EH (cell line): ENCODE measurements around the gene IFT88.

Source experiments
- DNase-seq: peaks from one replicate; pipeline ENCODE4 v3.0.0-alpha.2; 2015; ENCODE audit warnings: low read depth

Gene IFT88, protein sequence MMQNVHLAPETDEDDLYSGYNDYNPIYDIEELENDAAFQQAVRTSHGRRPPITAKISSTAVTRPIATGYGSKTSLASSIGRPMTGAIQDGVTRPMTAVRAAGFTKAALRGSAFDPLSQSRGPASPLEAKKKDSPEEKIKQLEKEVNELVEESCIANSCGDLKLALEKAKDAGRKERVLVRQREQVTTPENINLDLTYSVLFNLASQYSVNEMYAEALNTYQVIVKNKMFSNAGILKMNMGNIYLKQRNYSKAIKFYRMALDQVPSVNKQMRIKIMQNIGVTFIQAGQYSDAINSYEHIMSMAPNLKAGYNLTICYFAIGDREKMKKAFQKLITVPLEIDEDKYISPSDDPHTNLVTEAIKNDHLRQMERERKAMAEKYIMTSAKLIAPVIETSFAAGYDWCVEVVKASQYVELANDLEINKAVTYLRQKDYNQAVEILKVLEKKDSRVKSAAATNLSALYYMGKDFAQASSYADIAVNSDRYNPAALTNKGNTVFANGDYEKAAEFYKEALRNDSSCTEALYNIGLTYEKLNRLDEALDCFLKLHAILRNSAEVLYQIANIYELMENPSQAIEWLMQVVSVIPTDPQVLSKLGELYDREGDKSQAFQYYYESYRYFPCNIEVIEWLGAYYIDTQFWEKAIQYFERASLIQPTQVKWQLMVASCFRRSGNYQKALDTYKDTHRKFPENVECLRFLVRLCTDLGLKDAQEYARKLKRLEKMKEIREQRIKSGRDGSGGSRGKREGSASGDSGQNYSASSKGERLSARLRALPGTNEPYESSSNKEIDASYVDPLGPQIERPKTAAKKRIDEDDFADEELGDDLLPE

DNA sequence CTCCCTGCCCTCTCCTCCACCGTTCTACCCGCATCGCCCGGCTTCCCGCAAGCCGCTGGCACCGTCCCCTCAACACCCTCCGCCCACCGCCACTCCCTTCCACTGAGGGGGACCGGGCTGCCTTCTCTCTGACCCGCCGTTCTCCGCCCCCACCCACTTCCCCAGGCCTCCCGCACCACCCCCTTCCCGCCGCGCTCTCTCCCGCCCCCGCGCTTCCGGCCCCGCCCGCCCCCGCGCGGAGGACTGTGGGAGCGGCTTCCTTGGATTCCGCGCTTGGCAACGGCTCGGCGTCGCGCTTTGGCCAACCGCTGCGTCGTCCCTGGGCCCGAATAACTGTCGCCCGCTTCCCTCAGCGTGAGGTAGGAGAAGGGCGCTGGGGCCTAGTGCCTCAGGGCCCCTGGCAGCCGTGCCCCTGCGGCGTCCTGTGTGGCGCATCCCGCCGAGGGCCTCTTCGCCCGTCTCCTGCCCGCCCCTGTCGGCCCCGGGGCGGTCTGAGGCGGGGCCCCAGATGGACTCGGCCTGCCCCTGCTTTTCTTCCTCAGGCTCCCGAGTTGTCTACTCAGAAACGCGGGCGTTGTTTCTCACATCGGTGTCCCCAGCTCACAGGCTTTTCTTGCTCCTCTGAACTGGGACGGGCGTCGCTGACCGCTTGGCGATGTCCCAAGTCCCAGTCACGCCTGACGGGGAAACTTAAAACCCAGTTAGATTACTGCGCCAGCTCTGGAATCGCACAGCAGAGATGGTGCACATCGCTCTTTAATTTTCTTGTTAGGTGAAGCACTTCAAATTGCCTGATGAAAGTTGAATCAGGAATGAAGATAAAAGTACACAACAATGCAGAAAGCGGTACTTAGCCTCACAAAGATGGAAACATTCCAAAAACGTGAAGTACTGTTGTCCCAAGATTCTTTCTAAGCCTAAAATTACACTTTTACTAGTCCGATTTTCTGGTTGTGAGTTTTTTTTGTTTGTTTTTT is at the start of gene IFT88:
Gene IFT88 (plus strand): TSS at position 260 of the 977 bp plus-strand sequence. CDS start 7,229 bp downstream, outside the sequence.
- DNase-seq, result peak; percentile 93

DNA sequence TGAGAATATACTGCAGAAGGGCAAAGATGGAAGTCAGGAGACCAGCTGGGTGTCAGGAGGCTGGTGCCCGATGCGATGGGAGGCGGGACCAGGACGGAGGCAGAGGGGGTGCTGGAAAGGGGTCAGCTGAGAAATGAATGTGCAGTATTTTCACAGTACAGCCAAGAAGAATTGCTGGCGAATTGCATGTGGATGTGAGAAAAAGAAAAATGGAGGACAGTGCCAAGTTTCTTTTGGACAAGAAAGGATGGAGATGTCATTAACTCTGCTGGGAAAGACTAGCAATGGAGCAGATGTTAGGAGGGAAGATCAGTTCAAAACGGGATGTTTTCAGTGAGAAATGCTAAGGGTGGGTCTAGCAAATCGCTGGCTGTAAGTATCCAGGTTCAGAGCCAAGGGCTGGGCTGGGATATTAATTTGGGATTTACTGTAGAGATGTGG is 48.3 kb upstream of the IFT88 start:
- no peak for DNase-seq

DNA sequence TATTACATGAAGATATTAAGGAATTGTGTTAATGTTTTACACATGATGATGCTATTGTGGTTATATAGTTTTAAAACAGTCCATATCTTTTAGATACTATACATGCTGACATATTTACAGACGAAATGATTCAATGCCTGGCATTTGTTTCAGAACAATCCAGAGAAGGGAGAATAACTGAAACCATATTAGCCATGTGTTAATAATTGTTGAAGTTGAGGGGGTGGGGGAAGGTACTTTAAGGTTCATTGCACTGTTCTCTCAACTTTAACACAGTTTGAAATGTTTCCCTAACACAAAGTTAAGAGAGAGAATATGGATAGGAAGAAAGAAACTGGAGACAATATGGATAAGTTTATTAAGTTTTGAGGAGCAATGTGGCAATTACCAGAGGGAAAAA is 47.1 kb upstream of the IFT88 start:
- no peak for DNase-seq

DNA sequence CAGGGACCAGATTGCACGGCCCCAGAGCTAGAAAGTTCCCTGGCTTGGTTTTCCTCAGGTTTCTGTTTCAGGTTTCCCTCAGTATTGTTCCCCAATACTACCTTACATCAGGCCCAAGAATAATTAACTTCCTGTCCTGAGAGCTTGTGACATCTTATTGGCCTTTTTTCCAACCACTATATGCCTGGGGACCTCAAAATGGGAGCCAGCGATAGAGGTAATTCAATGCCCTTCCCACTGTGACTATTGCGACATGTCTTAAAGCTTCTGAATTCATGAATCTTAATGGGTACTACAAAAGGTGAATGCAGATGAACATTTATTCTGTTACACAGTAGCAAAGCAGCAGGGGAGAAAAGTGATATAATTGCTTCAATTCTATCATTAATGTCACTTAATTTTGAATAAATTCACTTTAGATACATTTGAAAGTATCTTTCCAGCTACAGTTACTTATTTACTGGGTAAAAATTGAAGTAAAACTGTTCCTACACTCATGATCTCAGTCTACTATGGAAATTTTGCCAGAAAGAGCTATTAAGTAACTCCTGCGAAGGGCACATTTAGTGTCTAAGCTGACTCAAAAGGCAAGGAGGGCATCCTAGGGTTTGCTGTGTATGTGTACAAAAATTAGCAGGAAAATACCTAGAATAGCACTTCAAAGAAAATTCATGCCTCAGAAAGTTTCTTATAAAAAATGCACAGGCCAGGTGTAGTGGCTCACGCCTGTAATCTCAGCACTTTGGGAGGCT is 45.4 kb upstream of the IFT88 start:
- no peak for DNase-seq

DNA sequence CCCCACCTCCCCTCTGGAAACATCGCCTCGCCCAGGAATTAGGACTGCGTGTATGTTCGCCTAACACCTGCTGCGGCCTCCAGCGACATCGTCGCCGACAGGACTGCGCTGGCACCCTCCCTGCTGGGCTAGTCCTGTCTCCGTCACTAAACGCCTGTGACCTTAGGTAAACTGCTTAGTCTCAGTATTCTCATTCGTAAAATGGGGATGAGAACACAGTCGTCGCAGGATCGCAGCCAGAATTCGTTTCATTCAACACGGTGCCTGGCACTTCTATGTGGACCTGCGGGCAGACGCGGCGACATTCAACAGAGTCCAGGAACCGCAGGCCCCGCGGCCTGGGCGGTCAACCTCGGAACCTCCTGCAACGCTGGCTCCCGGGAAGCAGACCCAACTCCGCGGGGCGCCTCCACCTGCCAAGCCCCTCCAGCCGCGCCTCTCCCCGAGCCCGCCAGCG is 41.8 kb upstream of the IFT88 start:
- DNase-seq, result peak; percentile 22

DNA sequence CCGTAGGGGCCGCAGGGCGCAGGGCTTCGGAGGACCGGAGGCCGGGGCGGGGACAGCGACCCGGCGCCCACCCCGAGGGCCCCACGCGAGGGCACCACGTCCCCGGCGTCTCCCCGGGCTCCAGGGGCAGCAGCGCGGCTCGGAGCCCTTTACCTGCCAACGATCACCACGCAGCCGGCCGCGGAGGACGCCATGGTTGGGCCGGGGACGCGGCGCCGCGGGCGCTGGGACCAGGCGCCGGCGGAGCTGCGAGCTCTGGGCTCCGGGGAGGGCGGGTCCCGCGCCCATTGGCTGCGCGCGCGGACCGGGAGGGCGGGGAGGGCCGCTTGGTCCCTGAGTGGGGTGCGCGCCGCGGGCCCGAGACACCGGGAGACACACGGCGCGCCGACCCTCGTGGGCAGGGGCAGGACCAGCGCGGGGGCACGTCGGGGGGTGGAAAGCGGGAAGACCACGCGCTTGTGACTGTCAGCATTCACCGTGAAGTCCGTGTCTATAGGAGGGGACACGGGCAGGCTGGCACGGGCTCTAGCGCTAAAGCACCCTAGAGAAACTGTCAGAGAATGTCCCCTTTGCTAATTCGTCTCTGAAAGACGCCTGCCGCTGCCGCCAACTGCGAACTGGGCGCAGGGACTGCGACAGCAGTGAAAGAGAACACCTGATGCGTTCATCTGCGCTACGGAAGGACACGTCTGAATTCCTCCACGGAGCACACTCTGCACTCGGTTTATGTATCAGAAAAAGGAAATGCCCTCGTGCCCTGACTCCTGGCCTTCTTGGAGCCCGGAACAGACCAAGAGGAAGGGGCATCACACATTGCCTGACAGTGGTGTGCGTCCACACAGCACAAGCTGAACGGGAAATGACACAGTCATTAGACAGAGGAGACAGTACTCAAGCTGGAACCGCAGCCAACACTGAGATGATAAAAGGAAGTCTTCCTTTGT is 41.1 kb upstream of the IFT88 start, which contains the start of gene CRYL1:
Gene CRYL1 (minus strand): TSS at position 257 of the 944 bp plus-strand sequence. CDS start 63 bp downstream, at position 194.
- DNase-seq, result peak; percentile 72

DNA sequence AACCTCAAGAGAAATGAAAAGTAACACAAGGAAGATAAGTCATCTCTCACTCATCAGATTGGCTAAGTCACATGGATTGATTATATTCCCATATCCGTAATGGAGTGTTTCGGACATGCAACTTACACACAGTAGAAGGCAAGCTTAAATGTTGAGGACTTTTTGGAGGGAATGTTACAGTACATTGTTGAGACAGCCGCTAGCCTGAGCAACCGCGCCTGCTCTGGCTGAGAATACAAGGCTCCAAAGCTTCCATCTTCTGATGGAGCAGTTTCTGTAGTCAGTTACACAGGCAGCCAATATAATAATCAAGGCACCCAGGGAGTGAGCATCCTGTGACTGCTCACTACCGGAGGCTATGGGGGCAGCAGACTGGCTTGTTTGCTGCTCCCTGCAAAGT is 40.3 kb upstream of the IFT88 start:
- DNase-seq, result peak; percentile 6

DNA sequence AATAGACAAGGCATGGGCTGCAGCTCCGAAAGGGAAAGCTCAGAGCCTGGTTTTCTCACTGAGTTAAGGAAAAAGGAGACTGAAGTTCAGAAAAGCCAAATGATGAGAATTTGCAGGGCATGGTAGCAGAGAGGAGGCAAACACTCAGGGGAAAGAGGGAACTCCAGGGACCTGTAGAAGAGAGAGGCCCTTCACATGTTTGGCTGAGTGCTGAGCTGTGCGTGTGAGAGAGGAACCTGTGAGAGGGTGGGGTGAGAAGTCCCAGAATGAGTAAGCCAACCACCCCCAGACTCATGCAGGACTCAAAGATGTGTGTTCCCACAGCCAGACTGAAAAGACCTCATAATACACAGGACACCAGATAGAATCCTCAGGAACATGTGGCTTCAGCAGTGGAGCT is 38.5 kb upstream of the IFT88 start:
- DNase-seq, result no peak

DNA sequence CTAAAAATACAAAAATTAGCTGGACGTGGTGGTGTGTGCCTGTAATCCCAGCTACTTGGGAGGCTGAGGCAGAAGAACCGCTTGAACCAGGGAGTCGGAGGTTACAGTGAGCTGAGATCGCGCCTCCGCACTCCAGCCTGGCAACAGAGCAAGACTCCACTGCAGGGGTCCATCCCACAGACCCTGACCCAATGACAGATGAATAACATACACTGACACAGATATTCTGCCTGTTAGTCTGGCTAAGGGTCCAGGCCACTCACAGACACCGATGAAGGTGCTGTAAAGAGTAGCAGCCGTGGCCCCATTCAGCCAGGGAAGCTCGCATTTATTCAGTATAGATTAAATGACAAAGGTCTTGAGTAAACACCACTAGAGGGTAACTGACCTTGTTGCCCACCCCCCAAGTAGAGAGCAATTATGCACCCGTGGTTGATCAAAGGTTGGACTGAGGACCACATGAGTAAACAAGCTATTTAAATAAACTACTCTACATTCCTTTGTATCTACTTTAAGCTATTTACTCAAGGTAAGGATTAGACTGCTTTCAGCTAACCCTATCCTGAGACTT is 32.8 kb upstream of the IFT88 start:
- DNase-seq, result no peak

DNA sequence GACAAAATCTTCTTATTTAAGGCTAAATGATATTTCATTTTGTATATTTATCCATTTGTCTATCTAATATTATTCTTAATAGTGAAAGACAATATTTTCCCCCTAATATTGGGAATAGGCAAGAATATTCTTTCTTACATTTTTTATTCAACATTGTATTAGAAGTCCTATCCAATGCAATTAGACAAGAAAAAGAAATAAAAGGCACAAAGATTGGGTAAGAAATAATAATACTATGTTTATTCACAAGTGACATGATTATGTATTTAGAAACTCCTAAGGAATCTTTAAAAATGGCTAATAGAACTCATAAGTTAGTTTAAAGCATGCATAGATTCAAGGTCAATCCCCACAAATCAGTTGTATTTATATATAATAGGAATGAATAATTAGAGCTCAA is 30.0 kb upstream of the IFT88 start:
- no peak for DNase-seq

DNA sequence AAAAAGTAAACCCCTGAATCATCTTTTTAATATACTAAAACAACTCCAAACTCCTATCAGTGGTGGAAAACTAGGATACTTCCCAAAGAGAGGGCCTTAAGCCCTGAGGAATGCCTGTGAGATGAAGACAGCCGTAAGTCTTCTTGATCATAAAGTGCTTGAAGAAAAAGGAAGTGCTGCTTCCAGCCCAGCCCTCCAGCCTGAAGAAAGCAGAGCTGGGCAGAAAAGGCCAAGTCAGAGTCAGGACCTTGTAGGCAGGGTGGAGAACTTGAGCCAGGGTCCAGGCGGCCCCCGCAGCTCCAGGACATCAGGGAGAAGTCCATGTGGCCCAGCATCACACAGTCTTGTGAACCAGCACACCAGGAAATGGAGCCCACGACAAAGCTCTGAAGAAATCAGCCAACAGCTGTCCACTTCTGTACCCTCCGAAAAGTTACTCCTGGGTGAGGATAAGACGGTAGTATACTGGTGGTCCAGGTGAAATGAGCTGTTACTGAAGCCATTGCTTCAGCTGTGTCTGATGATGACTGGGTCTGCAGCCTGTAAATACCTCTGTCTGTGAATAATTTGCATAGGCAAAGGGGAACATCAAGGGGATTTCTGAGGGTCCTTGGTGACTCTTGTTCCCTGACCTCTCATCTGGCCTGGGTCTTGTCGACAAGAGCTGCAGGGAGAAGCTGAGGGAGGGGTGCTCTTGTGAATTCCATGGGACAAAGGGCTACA is 22.6 kb upstream of the IFT88 start:
- no peak for DNase-seq

DNA sequence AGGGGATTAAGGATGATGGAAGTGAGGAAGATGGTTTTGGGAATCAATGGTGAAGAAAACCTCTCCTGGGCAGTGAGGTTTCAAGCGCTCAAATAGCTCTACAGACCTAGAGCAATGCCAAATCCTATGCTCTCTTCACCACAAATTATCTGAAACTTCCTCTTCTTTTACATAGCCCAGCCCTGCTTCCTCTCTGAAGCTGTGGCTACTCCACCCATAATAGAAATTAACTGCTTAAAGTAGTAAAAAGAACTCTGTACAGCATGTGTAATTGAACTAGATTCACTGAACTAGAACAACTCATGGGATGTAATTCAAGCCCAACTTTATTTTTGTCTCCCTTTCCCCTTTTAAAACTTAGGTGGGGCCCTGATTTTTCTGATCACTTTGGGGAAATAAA is 20.4 kb upstream of the IFT88 start:
- DNase-seq, result no peak

DNA sequence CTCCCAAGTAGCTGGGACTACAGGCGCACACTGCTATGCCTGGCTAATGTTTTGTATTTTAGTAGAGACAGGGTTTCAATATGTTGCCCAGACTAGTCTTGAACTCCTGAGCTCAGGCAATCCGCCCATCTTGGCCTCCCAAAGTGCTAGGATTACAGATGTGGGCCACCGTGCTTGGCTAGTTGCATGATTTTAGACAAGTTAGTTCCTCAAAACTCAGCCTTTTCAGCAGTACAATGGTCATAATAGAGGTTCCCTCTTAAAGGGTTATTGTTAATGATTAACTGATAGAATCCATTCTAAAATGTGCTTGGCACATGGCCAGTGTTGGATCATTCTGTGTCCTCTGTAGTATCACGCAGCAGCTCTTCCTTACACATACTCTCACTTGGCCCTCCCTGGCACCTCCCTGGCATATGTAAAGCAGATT is 19.5 kb upstream of the IFT88 start:
- DNase-seq, result no peak

DNA sequence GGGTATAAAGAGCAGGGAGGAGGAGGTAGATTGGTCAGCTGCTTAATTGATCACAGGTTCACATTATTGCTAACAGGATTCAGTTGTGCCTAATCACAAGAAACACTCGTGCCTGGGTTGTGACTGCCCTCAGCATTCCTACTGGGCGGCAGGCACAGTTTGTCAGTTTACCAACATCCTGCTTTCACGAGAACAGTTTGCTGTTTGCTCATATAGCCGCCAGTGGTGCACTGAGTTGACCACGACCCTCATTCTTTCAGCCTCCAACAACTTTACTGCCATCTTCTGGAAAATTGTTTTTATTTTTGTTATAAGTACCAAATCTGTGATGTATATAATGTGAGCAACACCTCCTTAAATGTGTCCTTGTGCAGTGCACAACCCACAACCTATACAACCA is 16.2 kb upstream of the IFT88 start:
- DNase-seq, result peak; percentile 22

DNA sequence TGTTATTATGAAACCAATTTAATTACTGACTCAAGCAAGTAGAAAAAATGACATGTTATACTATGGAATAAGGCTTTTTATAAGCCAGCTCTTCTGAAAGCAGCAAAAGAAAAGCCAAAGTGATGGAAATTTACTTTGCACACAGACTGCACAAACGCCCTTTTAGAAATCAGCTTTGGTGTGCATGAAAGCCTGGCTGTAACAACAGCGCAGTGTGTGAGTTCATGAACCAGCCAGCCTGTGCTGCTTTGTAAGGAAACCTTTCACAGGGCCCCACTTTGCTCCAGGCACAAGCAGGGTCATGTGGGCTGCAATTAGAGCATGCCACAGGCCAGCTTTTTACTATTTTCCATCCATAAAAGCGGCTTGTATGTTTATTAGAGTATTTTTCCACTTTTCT is 13.6 kb upstream of the IFT88 start:
- peak; percentile 20 for DNase-seq

DNA sequence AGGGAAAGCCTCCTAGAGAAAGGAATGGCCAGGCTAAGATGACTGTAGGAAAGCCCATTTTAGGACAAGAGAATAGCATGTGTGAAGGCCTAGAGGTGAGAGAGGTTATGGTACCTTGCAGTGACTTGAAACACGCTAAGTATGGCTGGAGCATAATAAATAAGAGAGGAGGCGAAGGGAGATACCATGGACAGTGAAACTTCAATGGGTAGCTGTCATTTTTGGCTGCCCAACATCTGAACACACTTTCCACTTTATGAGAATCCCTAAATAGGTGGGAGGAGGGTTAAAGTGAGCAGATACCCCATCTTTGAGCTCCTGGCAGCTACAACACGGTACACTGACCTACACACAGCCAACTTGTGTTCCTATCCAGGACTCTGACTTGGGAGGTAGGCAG is 8.0 kb upstream of the IFT88 start:
- DNase-seq, result no peak

DNA sequence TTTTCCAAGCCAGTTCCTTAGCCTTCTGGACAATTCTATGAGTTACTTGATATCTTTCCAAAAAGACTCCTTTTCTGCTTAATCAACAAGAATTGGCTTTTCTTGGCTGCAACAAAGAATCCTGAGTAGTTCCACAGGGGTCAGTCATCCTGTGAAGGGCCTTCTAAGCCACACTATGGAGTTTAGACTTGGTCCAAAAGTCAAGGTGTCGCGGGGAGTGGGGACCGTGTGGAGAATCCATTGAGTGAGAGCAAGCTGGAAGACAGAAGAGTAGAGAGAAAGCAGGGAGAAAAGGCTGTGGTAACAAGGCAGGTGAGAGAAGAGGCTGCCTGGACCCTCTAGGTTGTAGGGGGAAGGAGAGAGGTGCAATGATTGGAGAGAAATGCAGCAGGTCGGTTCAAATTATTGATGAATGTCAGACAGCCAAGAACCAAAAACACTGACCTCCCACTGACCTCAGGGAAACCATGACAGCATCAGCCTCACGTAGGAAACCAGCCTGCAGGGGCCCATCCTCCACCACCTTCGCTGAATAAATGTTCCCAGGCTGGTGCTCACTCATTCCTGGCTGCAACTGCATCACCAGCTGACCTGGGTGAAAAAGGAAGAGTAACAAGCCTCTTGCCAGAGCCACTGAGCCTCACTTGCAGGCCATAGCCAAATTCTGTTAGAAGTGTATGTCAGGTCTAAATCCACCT is 7.1 kb upstream of the IFT88 start:
- no peak for DNase-seq

DNA sequence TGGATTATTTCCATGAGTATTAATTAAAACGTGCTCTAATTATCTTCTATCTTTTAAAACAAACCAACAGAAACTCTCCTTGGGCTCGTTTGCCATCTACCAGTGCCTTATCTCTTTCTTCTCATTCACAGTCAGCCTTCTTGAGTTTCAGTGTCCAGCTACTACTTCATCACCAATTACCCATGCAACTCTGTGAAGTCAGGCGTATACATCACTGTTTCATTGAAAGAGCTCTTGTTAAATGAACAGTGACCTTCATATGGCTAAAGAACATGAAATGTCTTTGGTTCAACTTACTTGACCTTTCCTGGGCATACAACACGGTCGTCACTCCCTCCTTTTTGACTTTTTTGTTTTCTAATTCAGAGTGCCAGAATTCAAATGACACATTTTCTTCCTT is 5.2 kb upstream of the IFT88 start:
- no peak for DNase-seq
